DMS 273 (cell line): ENCODE data around the gene NEURL1B.
A peak's percentile ranks its signal among the peaks of the same experiment; 100 is the strongest.

Experiments used
- DNase-seq: peaks from one replicate; lab custom pipeline; 2025; ENCODE audit not compliant: unreplicated experiment; lab: John Stamatoyannopoulos, UW

The NEURL1B gene

GRCh38 chr5:172713809-172714490 lies 72.9 kb downstream of the NEURL1B start:
- no peak for DNase-seq

GRCh38 chr5:172714491-172715420 lies 73.7 kb downstream of the NEURL1B start:
- DNase-seq: peak; percentile 87

- no peak for DNase-seq
Observed at GRCh38 chr5:172715421-172715780, 74.3 kb downstream of the NEURL1B start.

- no peak for DNase-seq
Observed at GRCh38 chr5:172715931-172716682, 75.0 kb downstream of the NEURL1B start.

GRCh38 chr5:172716796-172717313 lies 75.8 kb downstream of the NEURL1B start:
- DNase-seq: peak; percentile 88

GRCh38 chr5:172717481-172718195 lies 76.6 kb downstream of the NEURL1B start:
- DNase-seq: no peak

- no peak for DNase-seq
Observed at GRCh38 chr5:172718527-172719114, 77.6 kb downstream of the NEURL1B start.

GRCh38 chr5:172719211-172719610 lies 78.1 kb downstream of the NEURL1B start:
- no peak for DNase-seq

- DNase-seq: no peak
Observed at GRCh38 chr5:172720655-172721054, 79.6 kb downstream of the NEURL1B start.

- DNase-seq: no peak
Observed at GRCh38 chr5:172721455-172722326, 80.6 kb downstream of the NEURL1B start.

- no peak for DNase-seq
Observed at GRCh38 chr5:172722327-172722815, 81.3 kb downstream of the NEURL1B start.

GRCh38 chr5:172723508-172723907 lies 82.4 kb downstream of the NEURL1B start:
- no peak for DNase-seq

GRCh38 chr5:172724242-172725183 lies 83.5 kb downstream of the NEURL1B start:
- no peak for DNase-seq

GRCh38 chr5:172725273-172725672 lies 84.2 kb downstream of the NEURL1B start:
- no peak for DNase-seq

- DNase-seq: no peak
Observed at GRCh38 chr5:172725785-172726184, 84.7 kb downstream of the NEURL1B start.

- DNase-seq: no peak
Observed at GRCh38 chr5:172726966-172727365, 85.9 kb downstream of the NEURL1B start.

GRCh38 chr5:172727551-172727950 lies 86.5 kb downstream of the NEURL1B start:
- DNase-seq: no peak
